IPS-20b (cell line): Measurements from ENCODE around the gene CA11.
A peak's percentile ranks its signal among the peaks of the same experiment; 100 is the strongest.
"Not testable (repeated sequence)": the region's sequence is repeated elsewhere in the genome, so short reads cannot be mapped to it uniquely, and the experiment has no call there.

Experiments
- H3K27ac ChIP-seq: one replicate; pipeline ENCODE4 v1.5.1; 2013; ENCODE audit warnings: low read length
- H3K27me3 ChIP-seq: 2 replicates; pipeline ENCODE4 v1.6.1; 2013; ENCODE audit warnings: mild to moderate bottlenecking, low read length, inconsistent platforms; ENCODE audit not compliant: insufficient read depth
- H3K36me3 ChIP-seq: 2 replicates; pipeline ENCODE4 v1.6.1; 2013; ENCODE audit warnings: low read depth, mild to moderate bottlenecking, inconsistent platforms, low read length, moderate library complexity; ENCODE audit not compliant: insufficient read depth
- H3K4me1 ChIP-seq: 2 replicates; pipeline ENCODE4 v1.6.1; 2013; ENCODE audit warnings: mild to moderate bottlenecking, control low read depth, inconsistent platforms, low read length, moderate library complexity; ENCODE audit not compliant: insufficient read depth
- H3K4me3 ChIP-seq: 2 replicates; pipeline ENCODE4 v1.5.1; 2013; ENCODE audit warnings: mild to moderate bottlenecking, low read length, inconsistent platforms
- H3K9ac ChIP-seq: 2 replicates; pipeline ENCODE4 v1.6.1; 2013; ENCODE audit warnings: low read depth, mild to moderate bottlenecking, inconsistent platforms, low read length, moderate library complexity
- H3K9me3 ChIP-seq: 2 replicates; pipeline ENCODE4 v1.6.1; 2013; ENCODE audit warnings: mild to moderate bottlenecking, low read depth, low read length, inconsistent platforms; ENCODE audit not compliant: insufficient read depth

Gene CA11

DNA sequence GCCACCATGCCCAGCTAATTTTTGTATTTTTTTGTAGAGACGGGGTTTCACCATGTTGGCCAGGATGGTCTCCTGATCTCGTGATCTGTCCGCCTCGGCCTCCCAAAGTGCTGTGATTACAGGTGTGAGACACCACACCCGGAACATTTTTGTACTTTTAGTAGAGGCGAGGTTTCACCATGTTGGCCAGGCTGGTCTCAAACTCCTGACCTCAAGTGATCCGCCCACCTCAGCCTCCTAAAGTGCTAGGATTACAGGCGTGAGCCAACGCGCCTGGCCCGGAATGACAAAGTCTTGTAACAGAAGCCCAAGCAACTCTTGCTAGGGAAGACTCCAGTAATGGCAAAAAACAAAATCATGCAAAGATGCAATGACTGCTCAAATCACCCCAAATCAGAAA lies 13.7 kb downstream of the CA11 start:
- peaks cover 12% of the 10 kb centered on the region; the same call in 1 of the 2 replicates for H3K27me3 ChIP-seq
- H3K36me3 ChIP-seq, H3K9ac ChIP-seq, H3K9me3 ChIP-seq, H3K4me3 ChIP-seq, H3K27ac ChIP-seq: not testable (repeated sequence)
- H3K4me1 ChIP-seq, result peaks cover 17% of the 10 kb centered on the region; the same call in 1 of the 2 replicates

DNA sequence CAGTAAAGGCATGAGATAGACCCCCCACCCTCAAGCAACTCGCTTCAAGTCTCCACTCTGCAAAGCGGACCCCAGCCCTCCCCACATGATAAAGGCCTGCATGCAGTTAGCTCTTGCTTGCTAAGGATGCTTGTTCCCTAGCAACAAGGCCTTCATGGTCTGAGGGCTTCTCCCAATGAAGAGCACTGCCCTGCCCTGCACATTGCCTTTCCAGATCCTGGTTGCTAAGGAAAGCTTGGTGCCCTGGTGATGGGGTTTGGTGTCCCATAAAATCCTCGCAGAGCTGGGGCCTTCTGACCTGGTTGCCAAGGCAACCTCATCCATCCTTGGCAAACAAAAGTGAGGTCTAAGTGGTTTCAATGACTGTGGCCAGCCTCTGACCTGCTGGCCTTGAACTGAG lies 14.8 kb downstream of the CA11 start:
- Histone ChIP-seq H3K9ac (peak overlapping the region; percentile 68; the same call in 1 of the 2 replicates), H3K4me3 (peak overlapping the region; percentile 56), H3K4me1 (peaks cover 17% of the 10 kb centered on the region; the same call in 1 of the 2 replicates)

DNA sequence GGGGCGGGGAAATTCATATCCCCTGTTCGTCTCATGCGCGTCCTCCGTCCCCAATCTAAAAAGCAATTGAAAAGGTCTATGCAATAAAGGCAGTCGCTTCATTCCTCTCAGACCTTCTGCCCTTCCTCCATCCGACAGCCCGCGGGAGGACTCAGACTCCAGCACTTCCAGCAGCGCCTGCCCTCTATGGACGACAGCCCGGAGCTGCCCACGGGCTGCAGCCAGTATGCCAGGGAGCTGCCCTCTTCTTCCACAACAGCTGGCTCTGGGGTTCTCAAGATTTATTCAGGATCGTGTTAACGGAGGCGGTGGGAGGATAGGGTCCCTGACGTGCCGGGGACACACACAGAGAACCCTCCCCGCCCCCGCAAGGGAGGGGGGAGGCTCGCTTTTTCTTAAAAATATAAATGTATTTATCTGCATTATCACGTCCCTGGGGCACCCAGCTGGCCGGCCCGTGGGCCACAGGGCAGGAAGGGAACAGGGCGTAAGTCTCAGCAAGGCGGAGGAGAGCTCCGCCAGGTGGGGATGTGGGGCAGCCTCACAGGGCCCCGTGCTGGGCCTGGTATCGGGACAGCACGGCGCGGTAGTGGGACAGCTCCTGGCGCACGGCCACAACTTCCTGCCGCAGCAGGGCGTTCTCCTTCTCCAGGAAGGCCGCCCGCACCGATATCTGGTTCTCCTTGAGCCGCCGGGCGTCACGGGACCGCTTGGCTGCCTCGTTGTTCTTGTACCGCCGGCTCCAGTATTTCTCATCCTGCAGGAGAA lies 15.5 kb downstream of the CA11 start:
- no peaks in the 10 kb centered on the region for H3K36me3 ChIP-seq

More for the DNA sequence above, 14.8 kb downstream of the CA11 start:
- Histone ChIP-seq H3K36me3 (no peaks in the 10 kb centered on the region), H3K9me3 (no peaks in the 10 kb centered on the region), H3K27me3 (peaks cover 6% of the 10 kb centered on the region; the same call in 1 of the 2 replicates), H3K27ac (peak overlapping the region; percentile 36)

DNA sequence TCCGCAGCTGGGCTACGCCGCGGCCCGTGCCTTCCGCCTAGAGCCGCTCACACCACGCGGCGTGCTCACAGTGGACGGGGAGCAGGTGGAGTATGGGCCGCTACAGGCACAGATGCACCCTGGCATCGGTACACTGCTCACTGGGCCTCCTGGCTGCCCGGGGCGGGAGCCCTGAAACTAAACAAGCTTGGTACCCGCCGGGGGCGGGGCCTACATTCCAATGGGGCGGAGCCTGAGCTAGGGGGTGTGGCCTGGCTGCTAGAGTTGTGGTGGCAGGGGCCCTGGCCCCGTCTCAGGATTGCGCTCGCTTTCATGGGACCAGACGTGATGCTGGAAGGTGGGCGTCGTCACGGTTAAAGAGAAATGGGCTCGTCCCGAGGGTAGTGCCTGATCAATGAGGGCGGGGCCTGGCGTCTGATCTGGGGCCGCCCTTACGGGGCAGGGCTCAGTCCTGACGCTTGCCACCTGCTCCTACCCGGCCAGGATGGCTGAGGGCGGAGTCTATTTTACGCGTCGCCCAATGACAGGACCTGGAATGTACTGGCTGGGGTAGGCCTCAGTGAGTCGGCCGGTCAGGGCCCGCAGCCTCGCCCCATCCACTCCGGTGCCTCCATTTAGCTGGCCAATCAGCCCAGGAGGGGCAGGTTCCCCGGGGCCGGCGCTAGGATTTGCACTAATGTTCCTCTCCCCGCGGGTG lies 16.2 kb downstream of the CA11 start:
- Histone ChIP-seq H3K27me3 (no peaks in the 10 kb centered on the region), H3K36me3 (no peaks in the 10 kb centered on the region), H3K9me3 (no peaks in the 10 kb centered on the region), H3K4me1 (peaks cover 17% of the 10 kb centered on the region; the same call in 1 of the 2 replicates), H3K9ac (peak overlapping the region; percentile 68; the same call in 1 of the 2 replicates), H3K27ac (peak overlapping the region; percentile 4), H3K4me3 (peak overlapping the region; percentile 56; the same call in 1 of the 2 replicates)

More for the DNA sequence above, 15.5 kb downstream of the CA11 start:
- peak overlapping the region; percentile 68; the same call in 1 of the 2 replicates for H3K9ac ChIP-seq
- H3K27me3 ChIP-seq, result no peaks in the 10 kb centered on the region
- H3K4me3 ChIP-seq, result peak overlapping the region; percentile 56
- peak overlapping the region; percentile 36 for H3K27ac ChIP-seq
- no peaks in the 10 kb centered on the region for H3K9me3 ChIP-seq
- H3K4me1 ChIP-seq, result peaks cover 17% of the 10 kb centered on the region; the same call in 1 of the 2 replicates

DNA sequence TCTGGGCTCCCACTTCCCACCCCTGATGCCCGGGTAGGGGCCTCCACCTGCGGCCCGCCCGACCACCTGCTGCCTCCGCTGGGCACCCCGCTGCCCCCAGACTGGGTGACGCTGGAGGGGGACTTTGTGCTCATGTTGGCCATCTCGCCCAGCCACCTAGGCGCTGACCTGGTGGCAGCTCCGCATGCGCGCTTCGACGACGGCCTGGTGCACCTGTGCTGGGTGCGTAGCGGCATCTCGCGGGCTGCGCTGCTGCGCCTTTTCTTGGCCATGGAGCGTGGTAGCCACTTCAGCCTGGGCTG lies 16.7 kb downstream of the CA11 start:
- Histone ChIP-seq H3K9ac (no peak overlapping the region; the same call in 1 of the 2 replicates), H3K4me3 (peak overlapping the region; percentile 16; the same call in 1 of the 2 replicates), H3K27me3 (no peaks in the 10 kb centered on the region), H3K27ac (no peak overlapping the region), H3K36me3 (no peaks in the 10 kb centered on the region), H3K9me3 (no peaks in the 10 kb centered on the region), H3K4me1 (peaks cover 15% of the 10 kb centered on the region; the same call in 1 of the 2 replicates)

DNA sequence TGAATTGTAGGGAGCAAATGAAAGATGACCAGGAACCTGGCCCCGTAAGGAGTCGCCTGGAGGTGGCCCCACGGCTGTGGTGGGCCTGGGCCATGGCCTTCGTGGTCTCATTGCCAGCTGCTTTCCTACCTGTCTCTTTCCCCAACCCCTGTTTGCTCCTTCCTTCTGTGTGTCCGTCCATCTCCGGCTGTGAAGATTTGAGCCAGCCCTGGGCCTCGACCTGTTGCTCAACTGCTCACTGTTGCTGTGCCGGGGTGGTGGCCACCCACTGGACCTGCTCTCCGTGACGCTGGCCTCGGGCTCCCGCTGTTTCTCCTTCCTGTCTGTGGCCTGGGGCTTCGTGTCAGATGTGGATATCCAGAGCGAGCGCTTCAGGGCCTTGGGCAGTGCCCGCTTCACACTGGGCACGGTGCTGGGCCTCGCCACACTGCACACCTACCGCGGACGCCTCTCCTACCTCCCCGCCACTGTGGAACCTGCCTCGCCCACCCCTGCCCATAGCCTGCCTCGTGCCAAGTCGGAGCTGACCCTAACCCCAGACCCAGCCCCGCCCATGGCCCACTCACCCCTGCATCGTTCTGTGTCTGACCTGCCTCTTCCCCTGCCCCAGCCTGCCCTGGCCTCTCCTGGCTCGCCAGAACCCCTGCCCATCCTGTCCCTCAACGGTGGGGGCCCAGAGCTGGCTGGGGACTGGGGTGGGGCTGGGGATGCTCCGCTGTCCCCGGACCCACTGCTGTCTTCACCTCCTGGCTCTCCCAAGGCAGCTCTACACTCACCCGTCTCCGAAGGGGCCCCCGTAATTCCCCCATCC lies 17.3 kb downstream of the CA11 start:
- no peak overlapping the region for H3K9ac ChIP-seq
- no peak overlapping the region for H3K27ac ChIP-seq
- no peaks in the 10 kb centered on the region for H3K27me3 ChIP-seq
- H3K36me3 ChIP-seq, result no peaks in the 10 kb centered on the region
- H3K4me3 ChIP-seq, result no peak overlapping the region
- no peaks in the 10 kb centered on the region for H3K9me3 ChIP-seq
- H3K4me1 ChIP-seq, result peaks cover 11% of the 10 kb centered on the region; the same call in 1 of the 2 replicates

DNA sequence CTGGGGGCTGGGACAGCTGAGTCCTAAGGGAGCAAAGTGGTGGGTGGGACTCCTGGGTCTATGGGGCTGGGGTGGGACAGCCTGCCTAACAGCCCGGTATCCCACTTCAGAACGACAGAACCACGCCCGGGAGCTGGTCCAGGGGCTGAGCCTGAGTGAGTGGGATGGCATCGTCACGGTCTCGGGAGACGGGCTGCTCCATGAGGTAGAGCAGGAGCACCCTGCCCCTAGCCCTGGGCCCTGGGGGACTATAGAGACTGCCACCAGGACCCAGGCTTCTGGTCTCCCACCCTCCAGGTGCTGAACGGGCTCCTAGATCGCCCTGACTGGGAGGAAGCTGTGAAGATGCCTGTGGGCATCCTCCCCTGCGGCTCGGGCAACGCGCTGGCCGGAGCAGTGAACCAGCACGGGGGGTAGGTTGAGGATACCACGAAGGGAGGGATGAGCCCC lies 18.1 kb downstream of the CA11 start:
- Histone ChIP-seq H3K4me3 (no peak overlapping the region), H3K27me3 (no peaks in the 10 kb centered on the region), H3K36me3 (no peaks in the 10 kb centered on the region), H3K4me1 (peaks cover 16% of the 10 kb centered on the region; the same call in 1 of the 2 replicates), H3K27ac (no peak overlapping the region), H3K9ac (no peak overlapping the region), H3K9me3 (no peaks in the 10 kb centered on the region)

DNA sequence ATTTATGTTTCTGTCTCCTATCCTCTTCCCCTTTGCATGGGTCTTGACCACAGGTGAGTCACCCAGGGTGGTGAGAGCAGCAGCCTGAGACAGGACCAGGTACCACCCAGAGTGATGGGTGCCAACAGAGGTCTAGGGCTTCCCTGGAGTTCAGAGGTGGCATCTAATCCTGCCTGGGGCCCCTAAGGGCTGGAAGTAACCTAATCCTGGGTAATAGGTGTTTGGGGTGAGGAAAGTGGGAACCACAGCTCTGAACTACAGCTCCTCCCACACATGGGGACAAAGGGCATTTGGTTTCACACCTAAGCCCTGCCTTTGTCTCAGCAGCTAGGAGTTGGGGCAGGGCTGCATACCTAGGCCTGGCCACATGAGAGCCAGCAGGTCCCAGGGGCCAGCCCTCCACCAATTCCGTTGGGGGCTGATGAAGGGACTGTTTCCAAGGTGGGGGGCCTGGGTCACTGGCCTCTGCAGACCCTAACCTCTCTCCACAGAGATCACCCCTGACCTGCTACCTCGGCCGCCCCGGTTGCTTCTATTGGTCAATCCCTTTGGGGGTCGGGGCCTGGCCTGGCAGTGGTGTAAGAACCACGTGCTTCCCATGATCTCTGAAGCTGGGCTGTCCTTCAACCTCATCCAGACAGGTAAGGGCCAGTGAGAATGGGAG lies 18.7 kb downstream of the CA11 start:
- Histone ChIP-seq H3K27me3 (no peaks in the 10 kb centered on the region), H3K36me3 (no peaks in the 10 kb centered on the region), H3K4me1 (peaks cover 16% of the 10 kb centered on the region; the same call in 1 of the 2 replicates), H3K27ac (no peak overlapping the region), H3K4me3 (no peak overlapping the region), H3K9ac (no peak overlapping the region), H3K9me3 (no peaks in the 10 kb centered on the region)

DNA sequence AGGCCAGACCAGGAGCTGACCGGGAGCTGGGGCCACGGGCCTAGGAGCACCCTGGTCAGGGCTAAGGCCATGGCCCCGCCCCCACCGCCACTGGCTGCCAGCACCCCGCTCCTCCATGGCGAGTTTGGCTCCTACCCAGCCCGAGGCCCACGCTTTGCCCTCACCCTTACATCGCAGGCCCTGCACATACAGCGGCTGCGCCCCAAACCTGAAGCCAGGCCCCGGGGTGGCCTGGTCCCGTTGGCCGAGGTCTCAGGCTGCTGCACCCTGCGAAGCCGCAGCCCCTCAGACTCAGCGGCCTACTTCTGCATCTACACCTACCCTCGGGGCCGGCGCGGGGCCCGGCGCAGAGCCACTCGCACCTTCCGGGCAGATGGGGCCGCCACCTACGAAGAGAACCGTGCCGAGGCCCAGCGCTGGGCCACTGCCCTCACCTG lies 20.1 kb downstream of the CA11 start:
- Histone ChIP-seq H3K36me3 (no peaks in the 10 kb centered on the region), H3K9me3 (no peaks in the 10 kb centered on the region), H3K4me1 (peaks cover 11% of the 10 kb centered on the region; the same call in 1 of the 2 replicates)

DNA sequence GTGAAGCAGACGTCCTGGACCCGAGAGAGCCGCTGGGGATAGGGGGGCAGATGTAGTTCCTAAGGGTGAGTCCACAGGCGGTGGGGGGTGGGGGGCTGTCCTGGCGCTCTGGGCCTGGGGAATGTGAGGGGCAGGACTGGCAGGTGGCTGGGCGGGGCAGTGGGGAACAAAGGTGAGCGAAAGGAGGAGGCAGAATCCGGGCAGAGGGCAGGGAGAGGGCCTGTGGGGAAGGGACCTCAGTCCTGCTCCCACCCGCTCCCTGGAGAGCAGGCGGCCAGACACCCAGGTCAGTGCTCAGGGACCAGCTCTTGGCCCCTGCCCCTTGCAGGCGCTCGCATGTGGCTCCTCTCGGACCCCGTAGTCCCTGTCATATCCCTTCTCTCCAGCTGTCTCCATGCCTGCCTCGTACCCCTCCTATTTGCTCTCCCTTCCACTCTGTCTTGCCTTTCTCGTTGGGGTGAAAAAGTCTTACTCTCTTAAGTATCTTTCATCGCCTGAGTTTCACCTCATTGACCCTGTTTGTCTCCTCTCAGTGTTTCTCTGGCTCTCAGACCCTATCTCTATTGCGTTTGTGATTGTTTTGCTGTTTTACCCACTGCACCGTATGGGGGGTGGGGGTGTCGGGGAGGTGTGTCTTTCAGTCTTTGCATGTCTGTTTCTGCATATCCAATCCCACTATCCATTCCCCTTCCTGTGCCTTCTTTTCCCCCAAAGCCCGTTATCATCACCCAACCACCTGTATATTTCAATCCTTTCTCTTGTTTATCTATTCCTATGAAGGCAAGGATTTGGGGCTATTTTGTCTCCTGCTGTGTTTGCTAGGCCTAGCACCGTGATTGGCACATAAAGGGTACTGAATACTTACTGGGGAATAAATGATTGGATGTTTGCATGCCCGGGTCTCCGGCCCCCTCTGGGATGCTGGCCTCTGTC lies 20.9 kb downstream of the CA11 start:
- Histone ChIP-seq H3K36me3 (no peaks in the 10 kb centered on the region), H3K9ac (peak overlapping the region; percentile 94; the same call in 1 of the 2 replicates), H3K9me3 (no peaks in the 10 kb centered on the region), H3K4me1 (peaks cover 11% of the 10 kb centered on the region; the same call in 1 of the 2 replicates), H3K4me3 (peak overlapping the region; percentile 96), H3K27ac (peak overlapping the region; percentile 95), H3K27me3 (no peaks in the 10 kb centered on the region)

More for the DNA sequence above, 20.1 kb downstream of the CA11 start:
- H3K4me3 ChIP-seq, result no peak overlapping the region
- H3K9ac ChIP-seq, result no peak overlapping the region
- no peaks in the 10 kb centered on the region for H3K27me3 ChIP-seq
- no peak overlapping the region for H3K27ac ChIP-seq
